ENCODE data around the gene BEAN1. TPM values are rescaled to one million over a fixed set of nuclear protein-coding genes. Genes with fewer than 3 reads are reported as not detected.

Gene BEAN1
- total RNA-seq, 1 experiment from 2014 or later = not detected

DNA sequence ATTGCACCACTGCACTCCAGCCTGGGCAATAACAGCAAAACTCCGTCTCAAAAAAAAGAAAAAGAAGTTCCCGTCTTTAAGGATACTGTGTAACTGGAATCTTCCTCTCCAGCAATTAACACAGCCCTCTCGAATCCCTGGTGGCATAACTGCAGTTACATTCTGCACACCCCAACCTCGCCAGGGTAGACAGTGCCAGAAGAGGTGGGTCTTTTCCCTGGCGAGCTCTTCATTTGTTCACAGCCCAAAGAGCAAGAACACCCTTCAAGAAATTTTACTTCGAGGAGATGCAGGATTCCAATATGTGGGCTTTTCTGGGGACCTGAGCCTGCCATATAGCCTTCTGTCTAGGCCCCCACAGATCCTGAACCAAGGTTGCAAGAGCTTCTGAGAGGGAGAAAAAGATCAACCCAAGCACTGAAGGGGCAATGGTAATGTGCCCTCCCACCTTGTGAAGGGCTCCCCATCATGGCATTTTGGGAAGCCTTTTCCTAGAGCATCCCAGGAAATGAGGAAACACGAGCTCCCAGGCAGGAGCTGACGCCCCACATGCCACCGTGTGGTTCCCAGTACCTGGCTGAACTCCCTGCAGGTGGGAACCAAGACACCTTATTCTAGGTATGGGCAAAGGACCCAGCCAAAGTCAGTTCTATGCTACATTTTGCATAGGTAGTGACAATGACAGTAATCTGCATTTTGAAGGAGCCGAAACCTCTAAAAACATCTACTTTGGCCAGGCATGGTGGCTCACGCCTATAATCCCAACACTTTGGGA is 95.9 kb downstream of the BEAN1 start:
- Histone ChIP-seq H3K9me3 (ENCODE audit: control insufficient read depth, insufficient read depth, low read depth, low read length) (no peaks in the 10 kb centered on the region), H3K4me1 (ENCODE audit: control insufficient read depth, insufficient read depth, low read length) (peaks cover 12% of the 10 kb centered on the region), H3K27me3 (ENCODE audit: control insufficient read depth, insufficient read depth, low read length) (no peaks in the 10 kb centered on the region), H3K27ac (ENCODE audit: low read length) (no peak overlapping the region), H3K4me3 (ENCODE audit: low read depth in 2 of 2, low read length in 2 of 2) (no peak overlapping the region), H3K36me3 (ENCODE audit: control insufficient read depth, insufficient read depth, low read length) (no peaks in the 10 kb centered on the region)
- BruUV-seq (replicated peaks) = no TSS peak
- ChIA-PET POLR2A (no interaction called here), CTCF (no interaction called here)
- TF ChIP-seq POLR2AphosphoS5 (IDR thresholded peaks at IDR 0.05; ENCODE audit: low read depth, low read length) = no peak
- no peak for TF ChIP-seq SIN3A (IDR thresholded peaks at IDR 0.05; ENCODE audit: borderline replicate concordance, insufficient read depth, low read depth, low read length)
- TF ChIP-seq, protein P1, sequence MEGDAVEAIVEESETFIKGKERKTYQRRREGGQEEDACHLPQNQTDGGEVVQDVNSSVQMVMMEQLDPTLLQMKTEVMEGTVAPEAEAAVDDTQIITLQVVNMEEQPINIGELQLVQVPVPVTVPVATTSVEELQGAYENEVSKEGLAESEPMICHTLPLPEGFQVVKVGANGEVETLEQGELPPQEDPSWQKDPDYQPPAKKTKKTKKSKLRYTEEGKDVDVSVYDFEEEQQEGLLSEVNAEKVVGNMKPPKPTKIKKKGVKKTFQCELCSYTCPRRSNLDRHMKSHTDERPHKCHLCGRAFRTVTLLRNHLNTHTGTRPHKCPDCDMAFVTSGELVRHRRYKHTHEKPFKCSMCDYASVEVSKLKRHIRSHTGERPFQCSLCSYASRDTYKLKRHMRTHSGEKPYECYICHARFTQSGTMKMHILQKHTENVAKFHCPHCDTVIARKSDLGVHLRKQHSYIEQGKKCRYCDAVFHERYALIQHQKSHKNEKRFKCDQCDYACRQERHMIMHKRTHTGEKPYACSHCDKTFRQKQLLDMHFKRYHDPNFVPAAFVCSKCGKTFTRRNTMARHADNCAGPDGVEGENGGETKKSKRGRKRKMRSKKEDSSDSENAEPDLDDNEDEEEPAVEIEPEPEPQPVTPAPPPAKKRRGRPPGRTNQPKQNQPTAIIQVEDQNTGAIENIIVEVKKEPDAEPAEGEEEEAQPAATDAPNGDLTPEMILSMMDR (IDR thresholded peaks at IDR 0.05) = no peak
- no peak for TF ChIP-seq TCF7L2 (IDR thresholded peaks at IDR 0.05; ENCODE audit: low read depth, low read length)
- TF ChIP-seq, protein P2, sequence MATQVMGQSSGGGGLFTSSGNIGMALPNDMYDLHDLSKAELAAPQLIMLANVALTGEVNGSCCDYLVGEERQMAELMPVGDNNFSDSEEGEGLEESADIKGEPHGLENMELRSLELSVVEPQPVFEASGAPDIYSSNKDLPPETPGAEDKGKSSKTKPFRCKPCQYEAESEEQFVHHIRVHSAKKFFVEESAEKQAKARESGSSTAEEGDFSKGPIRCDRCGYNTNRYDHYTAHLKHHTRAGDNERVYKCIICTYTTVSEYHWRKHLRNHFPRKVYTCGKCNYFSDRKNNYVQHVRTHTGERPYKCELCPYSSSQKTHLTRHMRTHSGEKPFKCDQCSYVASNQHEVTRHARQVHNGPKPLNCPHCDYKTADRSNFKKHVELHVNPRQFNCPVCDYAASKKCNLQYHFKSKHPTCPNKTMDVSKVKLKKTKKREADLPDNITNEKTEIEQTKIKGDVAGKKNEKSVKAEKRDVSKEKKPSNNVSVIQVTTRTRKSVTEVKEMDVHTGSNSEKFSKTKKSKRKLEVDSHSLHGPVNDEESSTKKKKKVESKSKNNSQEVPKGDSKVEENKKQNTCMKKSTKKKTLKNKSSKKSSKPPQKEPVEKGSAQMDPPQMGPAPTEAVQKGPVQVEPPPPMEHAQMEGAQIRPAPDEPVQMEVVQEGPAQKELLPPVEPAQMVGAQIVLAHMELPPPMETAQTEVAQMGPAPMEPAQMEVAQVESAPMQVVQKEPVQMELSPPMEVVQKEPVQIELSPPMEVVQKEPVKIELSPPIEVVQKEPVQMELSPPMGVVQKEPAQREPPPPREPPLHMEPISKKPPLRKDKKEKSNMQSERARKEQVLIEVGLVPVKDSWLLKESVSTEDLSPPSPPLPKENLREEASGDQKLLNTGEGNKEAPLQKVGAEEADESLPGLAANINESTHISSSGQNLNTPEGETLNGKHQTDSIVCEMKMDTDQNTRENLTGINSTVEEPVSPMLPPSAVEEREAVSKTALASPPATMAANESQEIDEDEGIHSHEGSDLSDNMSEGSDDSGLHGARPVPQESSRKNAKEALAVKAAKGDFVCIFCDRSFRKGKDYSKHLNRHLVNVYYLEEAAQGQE (IDR thresholded peaks at IDR 0.05; ENCODE audit: insufficient read depth in 1 of 2, low read depth in 2 of 2, low read length in 1 of 2) = no peak
- DNase-seq (ENCODE audit: low read depth, low spot score) = no peak
- no peak for ATAC-seq
- intact Hi-C loops (cut with micrococcal nuclease; ENCODE audit: unreplicated experiment) = no loop called here
- in situ Hi-C loops (cut with HindIII; ENCODE audit: low pct_unique_long_range_greater_than_20kb, low sequenced_read_pairs) = no loop called here

DNA sequence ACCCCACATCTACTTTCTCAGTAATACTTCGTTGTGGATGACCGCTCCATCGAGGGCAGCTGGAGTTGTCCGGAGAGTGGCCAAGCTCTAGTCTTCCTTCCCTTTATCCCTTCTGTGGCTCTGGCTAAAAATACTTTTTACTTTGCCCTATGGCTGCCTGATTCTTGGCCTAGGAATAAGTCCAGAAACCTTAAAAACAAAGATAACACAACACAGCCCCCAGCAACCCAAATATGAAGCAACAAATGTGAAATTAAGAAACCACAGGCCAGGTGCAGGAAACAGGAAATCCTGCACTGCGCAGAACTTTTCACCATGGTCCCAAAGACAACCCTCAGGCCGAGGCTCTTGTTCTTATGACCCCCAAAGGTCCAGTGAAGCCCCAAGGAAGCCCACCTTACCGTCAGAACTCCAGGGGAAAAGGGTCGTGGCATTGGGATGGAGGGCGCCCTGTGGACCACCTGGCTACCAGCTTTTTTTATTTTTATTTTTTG is 96.8 kb downstream of the BEAN1 start:
- Histone ChIP-seq H3K4me3 (ENCODE audit: low read depth in 2 of 2, low read length in 2 of 2) (no peak overlapping the region), H3K27ac (ENCODE audit: low read length) (no peak overlapping the region), H3K9me3 (ENCODE audit: control insufficient read depth, insufficient read depth, low read depth, low read length) (no peaks in the 10 kb centered on the region), H3K27me3 (ENCODE audit: control insufficient read depth, insufficient read depth, low read length) (no peaks in the 10 kb centered on the region), H3K36me3 (ENCODE audit: control insufficient read depth, insufficient read depth, low read length) (no peaks in the 10 kb centered on the region), H3K4me1 (ENCODE audit: control insufficient read depth, insufficient read depth, low read length) (peaks cover 9% of the 10 kb centered on the region)
- ATAC-seq = no peak
- TF ChIP-seq SIN3A (IDR thresholded peaks at IDR 0.05; ENCODE audit: borderline replicate concordance, insufficient read depth, low read depth, low read length) (no peak), POLR2AphosphoS5 (IDR thresholded peaks at IDR 0.05; ENCODE audit: low read depth, low read length) (no peak), TCF7L2 (IDR thresholded peaks at IDR 0.05; ENCODE audit: low read depth, low read length) (no peak)
- TF ChIP-seq, protein P2 (IDR thresholded peaks at IDR 0.05; ENCODE audit: insufficient read depth in 1 of 2, low read depth in 2 of 2, low read length in 1 of 2) = no peak
- TF ChIP-seq, protein P1 (IDR thresholded peaks at IDR 0.05) = no peak
- BruUV-seq (replicated peaks) = no TSS peak
- intact Hi-C loops (cut with micrococcal nuclease; ENCODE audit: unreplicated experiment) (no loop called here), in situ Hi-C loops (cut with HindIII; ENCODE audit: low pct_unique_long_range_greater_than_20kb, low sequenced_read_pairs) (no loop called here)
- ChIA-PET CTCF (no interaction called here), POLR2A (no interaction called here)
- no peak for DNase-seq (ENCODE audit: low read depth, low spot score)

All from Panc1 (cell line).